RWPE1 (cell line): ENCODE data around the gene BTBD16.

ENCODE experiments used
- CTCF ChIA-PET: fragments of 350-600 bp; sonication (Branson Sonifier 250); formaldehyde crosslinking; extraction: SDS; loops from one replicate; lab custom pipeline; 2021; lab: Yijun Ruan, JAX
- POLR2A ChIA-PET: fragments of 400-600 bp; formaldehyde crosslinking; extraction: SDS; loops from one replicate; lab custom pipeline; 2020; ENCODE audit warnings: antibody characterized with exemption; ENCODE audit not compliant: low non-redundant PET; lab: Yijun Ruan, JAX
- DNase-seq: peaks from one replicate; pipeline ENCODE4 v3.0.0; 2012; ENCODE audit warnings: low spot score
- H3K27ac ChIP-seq: fragments of 450-650 bp; 2 replicates; pipeline ENCODE4 v1.5.1; 2017
- CTCF ChIP-seq: fragments of 450-650 bp; conservative IDR thresholded peaks from 2 replicates; pipeline ENCODE4 v1.5.1; 2017; ENCODE audit warnings: low read depth, mild to moderate bottlenecking

BTBD16 gene

DNA sequence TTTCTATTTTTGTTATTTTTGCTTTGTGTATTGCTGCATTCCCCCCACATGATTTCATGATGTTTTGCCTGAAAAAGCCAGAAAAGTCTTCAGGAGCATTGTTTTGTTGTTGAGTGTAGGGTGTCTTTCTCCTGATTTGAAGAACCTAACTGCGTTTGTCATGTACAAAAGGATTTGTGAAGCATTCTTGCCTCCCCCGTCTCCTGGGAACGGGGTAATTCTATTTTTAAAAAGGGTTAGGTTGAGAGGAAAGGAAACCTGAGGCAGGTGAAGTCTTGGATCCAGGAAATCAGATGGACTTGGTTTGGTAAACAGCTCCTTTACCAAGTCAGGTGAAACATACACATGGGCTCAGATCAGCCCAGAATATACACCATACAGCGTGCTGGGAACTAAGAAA, 26.0 kb upstream of the BTBD16 start:
- CTCF ChIA-PET, result interaction anchor here (0.6 kb wide), 1 partner anchor 376 kb away, joined by 4 read pairs; no protein-coding TSS in a partner anchor
- POLR2A ChIA-PET, result no interaction called here

GRCh38 chr10:122245897-122246296, 25.2 kb upstream of the BTBD16 start:
- ChIA-PET CTCF (no interaction called here), POLR2A (no interaction called here)
- DNase-seq, result no peak
- no peak for TF ChIP-seq CTCF
- H3K27ac ChIP-seq, result no peak overlapping the region

More for the DNA sequence above, 26.0 kb upstream of the BTBD16 start:
- no peak for DNase-seq
- TF ChIP-seq CTCF, result no peak
- no peak overlapping the region for H3K27ac ChIP-seq

DNA sequence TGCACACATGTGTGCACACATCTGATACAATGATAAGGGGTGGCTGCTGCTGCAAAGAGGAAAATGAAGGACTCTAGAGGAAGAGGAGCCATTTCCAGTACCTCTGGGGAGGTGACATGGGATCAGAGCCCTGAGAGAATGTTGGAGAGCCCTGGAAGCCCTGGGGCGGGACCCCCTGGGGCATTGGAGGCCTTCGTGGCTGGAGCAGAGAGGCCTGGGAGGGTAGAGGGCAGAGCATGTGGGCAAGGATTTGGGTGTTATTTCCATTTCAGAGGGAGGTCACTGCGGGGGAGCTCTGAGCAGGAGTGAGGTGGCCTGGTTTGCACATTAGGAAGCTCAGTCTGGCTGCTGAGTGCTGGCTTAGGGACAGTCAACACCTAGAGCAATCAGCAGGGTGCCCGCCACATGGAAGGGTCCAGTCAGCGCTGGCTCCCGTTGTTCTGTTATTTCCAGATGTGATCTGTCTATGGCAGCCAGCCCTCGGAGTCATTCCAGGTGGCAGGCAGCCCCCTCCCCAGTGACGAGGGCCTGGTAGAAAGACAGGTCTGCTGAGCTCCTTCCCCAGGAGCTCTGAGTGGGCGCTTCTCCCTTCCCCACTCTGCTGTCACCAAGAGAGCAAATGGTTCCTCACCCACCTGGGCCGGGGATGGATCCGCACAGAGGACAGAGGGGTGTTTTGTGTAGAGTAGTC, 24.1 kb upstream of the BTBD16 start:
- CTCF ChIA-PET, result interaction anchor here (0.6 to 1.1 kb wide), 2 partner anchors 21 kb away, joined by 3 read pairs; no protein-coding TSS in a partner anchor
- TF ChIP-seq CTCF, result no peak
- no peak overlapping the region for H3K27ac ChIP-seq
- POLR2A ChIA-PET, result no interaction called here
- DNase-seq, result no peak

DNA sequence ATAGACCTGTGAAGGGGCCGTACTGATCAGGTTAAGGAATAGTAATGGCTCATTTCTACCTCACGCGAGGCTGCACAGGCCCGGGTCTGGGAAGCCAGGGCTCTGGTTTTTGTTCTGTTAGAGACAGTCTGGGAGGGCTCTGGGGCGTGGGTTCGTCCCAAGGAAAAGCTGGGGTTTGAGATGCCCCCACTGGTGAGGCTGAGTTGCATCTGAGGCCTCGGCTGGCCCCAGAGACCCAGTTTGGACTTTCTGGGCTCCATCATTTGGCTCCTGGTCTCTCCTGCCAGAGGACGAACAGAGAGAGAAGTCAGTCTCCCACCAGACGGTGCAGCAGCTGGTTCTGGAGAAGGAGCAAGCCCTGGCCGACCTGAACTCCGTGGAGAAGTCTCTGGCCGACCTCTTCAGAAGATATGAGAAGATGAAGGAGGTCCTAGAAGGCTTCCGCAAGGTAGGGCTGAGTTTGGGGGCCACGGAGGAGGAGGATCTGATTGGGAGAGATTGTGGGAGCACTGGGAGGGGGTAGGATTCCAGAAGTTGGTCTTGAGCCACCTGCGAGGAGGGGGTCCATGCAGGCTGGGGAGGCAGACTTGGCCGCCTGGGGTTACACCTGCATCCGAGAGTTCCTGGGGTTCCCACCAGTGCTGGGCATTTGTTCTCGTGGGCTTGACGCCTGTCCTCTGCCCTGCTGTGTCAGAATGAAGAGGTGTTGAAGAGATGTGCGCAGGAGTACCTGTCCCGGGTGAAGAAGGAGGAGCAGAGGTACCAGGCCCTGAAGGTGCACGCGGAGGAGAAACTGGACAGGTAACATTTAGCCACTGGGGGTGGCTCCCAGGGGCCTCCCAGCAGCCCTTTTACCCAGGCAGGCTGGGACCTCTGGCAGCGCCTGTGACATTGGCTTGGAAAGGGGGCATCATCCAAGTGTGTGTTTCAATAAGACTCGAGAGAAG, 22.5 kb upstream of the BTBD16 start:
- no peak for TF ChIP-seq CTCF
- no peak overlapping the region for H3K27ac ChIP-seq
- ChIA-PET CTCF (interaction anchor here (1.6 kb wide), 1 partner anchor 19 kb away, joined by 4 read pairs; no protein-coding TSS in a partner anchor), POLR2A (no interaction called here)
- DNase-seq, result no peak

DNA sequence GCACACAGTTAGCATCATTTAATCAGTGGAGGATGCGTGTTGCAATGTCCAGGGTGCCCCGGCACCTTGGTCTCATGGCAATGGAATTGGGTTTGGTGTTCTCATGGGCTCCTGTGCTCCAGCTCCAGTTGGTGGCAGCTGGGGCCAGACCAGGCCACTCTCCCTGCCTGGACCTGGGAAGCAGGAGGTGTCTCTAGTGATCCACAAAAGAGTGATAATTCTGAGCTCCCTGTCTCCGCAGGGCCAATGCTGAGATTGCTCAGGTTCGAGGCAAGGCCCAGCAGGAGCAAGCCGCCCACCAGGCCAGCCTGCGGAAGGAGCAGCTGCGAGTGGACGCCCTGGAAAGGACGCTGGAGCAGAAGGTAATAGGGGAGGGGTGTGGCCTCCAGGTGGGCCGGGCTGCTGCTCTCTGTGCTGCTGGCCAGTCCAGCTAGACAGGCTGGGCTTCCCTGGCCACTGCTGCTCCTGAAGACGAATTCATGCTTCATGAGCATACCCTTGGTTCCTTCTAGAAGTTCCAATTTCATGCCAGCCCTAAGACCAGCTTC, 21.7 kb upstream of the BTBD16 start:
- no peak for DNase-seq
- POLR2A ChIA-PET, result no interaction called here
- CTCF ChIA-PET, result interaction anchor here (1.6 kb wide), 1 partner anchor 19 kb away, joined by 4 read pairs; no protein-coding TSS in a partner anchor
- no peak for TF ChIP-seq CTCF
- no peak overlapping the region for H3K27ac ChIP-seq

DNA sequence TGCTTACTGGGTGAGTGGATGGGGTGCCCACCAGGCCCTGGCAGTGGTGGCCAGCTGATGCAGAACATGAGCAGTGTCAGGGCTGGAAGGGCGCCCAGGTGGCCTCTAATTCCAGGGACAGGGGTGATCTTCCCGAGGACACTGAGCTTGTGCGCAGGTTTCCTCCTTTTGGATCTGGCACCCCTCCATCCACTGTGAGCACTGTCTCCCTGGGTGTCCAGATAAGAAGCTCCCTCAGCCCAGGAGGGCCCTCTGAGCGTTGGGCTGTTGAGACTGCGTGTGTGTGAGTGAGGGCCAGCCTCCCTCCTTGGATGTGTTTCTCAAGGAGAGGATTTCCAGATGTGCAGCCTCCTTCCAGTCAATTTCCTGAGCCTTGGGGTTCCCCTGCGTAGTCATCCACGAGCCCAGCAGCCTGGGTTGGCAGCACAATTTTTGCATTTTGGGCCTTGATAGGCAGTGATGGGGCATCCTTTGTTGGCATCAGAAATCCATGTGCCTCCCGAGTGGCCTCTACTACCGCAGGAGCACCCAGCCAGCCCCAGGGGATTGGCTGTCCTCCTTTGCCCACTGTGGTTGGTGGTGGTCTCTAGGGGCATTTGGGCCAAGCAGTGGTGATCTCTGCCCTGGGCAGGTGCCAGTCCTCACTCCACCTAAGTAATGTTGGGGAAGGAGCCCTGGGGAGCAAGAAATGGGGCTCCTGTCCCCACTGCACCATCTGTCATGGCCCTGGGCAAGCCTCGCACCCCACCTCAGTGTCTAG, 20.9 kb upstream of the BTBD16 start:
- ChIA-PET POLR2A (no interaction called here), CTCF (interaction anchor here (1.6 kb wide), 1 partner anchor 18 kb away, joined by 4 read pairs; no protein-coding TSS in a partner anchor)
- DNase-seq, result no peak
- H3K27ac ChIP-seq, result no peak overlapping the region
- no peak for TF ChIP-seq CTCF
